EL (cell line): ENCODE measurements around the gene LMX1A.
A peak's percentile ranks its signal among the peaks of the same experiment; 100 is the strongest.

Source experiments
- DNase-seq: peaks from one replicate; pipeline ENCODE4 v3.0.0-alpha.2; 2016

The LMX1A gene

GRCh38 chr1:165215676-165216075, 140.8 kb downstream of the LMX1A start:
- no peak for DNase-seq

GRCh38 chr1:165212229-165212628, 144.3 kb downstream of the LMX1A start:
- no peak for DNase-seq

- no peak for DNase-seq
Observed at GRCh38 chr1:165207853-165208515, 148.5 kb downstream of the LMX1A start.

DNA sequence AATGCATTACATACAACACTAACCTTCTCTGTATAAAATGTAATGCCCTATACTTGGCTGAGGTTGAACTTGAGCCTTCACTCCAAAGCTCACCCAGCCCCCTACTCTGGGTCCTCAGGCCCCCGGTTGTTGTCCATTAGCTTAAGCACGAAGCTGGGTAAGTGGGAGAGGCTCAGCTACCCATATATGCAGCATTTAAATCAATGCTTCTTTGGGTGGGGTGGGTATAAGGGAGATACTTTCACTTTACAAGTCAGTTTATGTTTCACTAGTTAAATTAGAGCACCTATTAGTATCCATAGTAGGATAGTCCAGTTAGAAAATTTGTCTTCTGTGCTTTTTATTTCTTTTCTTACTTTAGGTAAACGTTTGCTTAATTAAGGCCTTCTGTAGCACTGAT, 151.4 kb downstream of the LMX1A start:
- no peak for DNase-seq

- DNase-seq: no peak
Observed at GRCh38 chr1:165204548-165204947, 152.0 kb downstream of the LMX1A start.

GRCh38 chr1:165191087-165191486, 165.4 kb downstream of the LMX1A start:
- DNase-seq: no peak

GRCh38 chr1:165189913-165190312, 166.6 kb downstream of the LMX1A start:
- DNase-seq: no peak

- no peak for DNase-seq
Observed at GRCh38 chr1:165189011-165189410, 167.5 kb downstream of the LMX1A start.

- no peak for DNase-seq
Observed at GRCh38 chr1:165187031-165188009, 169.2 kb downstream of the LMX1A start.

DNA sequence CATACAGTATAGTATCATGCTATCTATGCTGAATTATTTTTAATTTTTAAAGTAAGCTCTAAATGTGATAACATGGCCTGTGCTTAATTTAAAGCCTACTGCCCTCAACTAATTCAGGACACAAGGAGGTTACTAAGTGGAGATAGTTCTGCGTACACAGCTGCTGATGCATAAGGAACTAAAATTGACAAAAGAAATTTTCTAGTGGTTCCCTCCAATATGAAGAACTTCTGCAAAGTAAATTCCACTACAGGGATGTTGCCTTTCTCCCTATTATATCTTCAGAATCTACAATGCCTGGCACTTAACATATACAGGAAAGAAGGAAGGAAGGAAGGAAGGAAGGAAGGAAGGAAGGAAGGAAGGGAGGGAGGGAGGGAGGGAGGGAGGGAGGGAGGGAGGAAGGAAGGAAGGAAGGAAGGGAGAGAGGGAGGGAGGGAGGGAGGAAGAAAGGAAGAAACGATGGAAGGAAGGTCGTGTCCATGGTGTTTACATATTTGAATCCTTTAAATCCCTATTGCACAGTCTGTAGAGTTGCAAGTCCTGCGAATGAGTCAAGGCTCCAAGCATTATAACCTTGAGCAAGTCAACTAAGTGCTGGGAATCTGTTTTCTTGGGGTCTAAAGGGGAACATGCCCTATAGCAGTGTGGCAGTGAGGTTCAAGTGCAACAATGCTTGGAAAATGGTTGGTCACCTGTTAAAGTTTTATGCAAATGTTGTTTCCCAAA, 171.2 kb downstream of the LMX1A start:
- DNase-seq: no peak

DNA sequence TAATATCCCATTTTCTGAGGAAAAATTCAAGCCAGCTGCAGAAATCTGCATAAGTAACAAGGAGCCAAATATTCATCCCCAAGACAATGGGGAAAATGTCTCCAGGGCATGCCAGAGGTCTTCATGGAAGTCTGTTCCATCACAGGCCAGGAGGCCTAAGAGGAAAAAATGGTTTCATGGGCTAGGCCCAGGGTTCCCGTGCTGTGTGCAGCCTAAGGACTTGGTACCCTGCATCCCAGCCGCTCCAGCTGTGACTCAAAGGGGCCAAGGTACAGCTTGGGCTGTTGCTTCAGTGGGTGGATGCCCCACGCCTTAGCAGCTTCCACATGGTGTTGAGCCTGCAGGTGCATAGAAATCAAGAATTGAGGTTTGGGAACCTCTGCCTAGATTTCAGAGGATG, 173.5 kb downstream of the LMX1A start:
- DNase-seq: no peak

DNA sequence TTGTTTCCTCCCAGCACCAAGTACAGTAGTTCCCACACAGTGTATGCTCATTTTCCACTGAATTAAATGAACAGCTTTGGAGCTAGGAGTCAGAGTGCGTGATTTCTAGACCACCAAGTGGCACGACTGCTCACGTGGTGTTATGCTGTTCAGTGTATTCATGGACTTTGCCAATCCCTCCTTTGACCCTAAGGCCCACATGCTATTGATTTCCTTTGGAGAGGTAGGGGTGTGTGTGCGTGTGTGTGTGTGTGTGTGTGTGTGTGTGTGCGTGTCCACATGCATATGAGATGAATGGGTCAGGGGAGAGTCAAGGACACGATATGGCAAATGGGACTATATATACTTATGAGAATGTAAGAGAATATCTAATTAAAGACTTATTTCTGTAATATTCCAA, 177.2 kb downstream of the LMX1A start:
- DNase-seq: no peak

DNA sequence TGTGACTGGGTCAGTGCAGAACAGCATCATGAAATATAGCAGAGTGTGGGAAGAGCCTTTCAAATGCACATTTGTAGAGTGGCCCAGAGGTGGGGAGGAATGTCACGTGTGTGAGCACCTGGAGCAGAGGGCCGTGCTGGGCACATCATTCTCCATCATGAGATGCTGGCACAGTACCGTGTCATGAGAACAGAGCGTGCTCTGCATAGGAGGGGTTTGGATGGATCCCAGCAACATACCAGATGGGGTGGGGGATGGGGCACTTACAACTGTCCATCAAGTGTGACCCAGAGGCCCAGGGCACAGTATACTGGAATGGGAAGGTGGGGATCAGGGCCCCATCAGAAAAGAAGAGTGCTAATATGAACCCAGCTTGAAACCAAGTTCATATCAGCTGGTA, 182.0 kb downstream of the LMX1A start:
- DNase-seq: no peak

DNA sequence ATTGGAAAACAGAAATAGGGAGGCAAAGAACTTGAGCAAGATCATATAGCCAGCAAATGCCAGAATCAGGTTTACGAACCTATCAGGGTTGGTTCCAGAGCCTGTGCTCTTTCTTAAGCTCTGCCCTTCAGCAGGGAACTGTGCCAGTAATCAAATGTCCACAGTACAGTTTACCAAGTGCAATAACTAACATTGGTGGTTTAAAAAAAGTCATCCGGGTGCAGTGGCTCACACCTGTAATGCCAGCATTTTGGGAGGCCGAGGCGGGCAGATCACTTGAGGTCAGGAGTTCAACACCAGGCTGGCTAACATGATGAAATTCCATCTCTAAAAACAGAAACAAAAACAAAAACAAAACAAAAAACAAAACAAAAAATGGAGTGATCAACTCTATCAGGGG, 182.7 kb downstream of the LMX1A start:
- no peak for DNase-seq

DNA sequence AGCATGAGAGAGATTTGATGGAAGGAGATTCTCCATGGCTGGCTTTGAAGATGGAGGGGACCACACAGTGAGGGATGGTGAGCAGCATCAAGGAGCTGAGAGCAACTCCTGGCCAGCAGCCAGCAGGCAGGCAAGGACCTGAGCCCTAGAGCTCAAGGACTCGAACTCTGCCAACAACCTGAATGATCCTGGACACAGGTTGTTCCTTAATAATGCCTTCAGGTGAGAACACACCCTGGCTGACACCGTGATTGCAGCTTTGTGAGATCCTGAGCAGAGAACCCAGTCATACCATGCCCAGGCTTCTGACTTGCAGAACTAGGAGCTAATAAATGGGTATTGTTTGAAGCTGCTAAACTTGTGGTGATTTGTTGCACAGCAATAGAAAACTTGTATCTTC, 183.1 kb downstream of the LMX1A start:
- DNase-seq: no peak

DNA sequence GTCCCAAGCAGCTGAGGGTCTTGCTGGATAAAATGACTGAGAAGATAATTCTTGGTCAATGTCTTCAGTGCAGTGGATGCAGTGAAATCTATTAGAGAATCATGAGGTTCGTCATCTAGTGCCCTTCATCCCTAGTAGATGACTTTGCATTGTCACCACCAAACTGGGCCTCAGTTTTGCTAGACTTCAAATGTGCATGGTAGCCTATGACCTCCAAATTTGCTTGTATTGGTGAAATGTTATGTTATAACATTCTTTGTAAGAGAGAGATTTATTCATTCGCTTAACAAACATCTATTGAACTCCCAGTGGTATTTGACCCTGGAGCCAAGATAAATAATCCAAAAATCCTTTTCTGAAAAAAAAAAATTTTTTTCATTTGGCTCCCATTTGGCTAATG, 183.8 kb downstream of the LMX1A start:
- no peak for DNase-seq

DNA sequence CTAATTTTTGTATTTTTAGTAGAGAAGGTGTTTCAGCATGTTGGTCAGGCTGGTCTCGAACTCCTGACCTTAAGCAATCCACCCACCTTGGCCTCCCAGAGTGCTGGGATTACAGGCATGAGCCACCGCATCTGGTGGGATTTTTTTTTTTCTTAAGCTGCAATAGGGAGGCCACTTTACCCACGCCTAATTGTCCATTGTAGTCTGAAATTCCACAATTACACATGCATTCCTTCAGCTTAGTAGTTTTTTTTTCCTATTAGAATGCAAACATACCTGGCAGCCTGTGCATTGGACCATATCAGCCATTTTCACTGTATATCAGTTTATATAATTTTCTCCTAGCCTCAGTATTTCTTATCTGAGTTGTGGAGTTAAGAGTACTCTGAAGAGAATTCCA, 186.8 kb downstream of the LMX1A start:
- DNase-seq: no peak

GRCh38 chr1:165169028-165169427, 187.5 kb downstream of the LMX1A start:
- no peak for DNase-seq

- no peak for DNase-seq
Observed at GRCh38 chr1:165168467-165168866, 188.0 kb downstream of the LMX1A start.

- DNase-seq: peak; percentile 3
Observed at GRCh38 chr1:165162671-165163241, 193.8 kb downstream of the LMX1A start.

- DNase-seq: no peak
Observed at GRCh38 chr1:165161130-165161529, 195.4 kb downstream of the LMX1A start.

- no peak for DNase-seq
Observed at GRCh38 chr1:165153182-165153581, 203.3 kb downstream of the LMX1A start.

GRCh38 chr1:165152727-165153126, 203.8 kb downstream of the LMX1A start:
- DNase-seq: peak; percentile 2
